ENCODE results near the gene CCDC57. TPM values are rescaled to one million over a fixed set of nuclear protein-coding genes. Genes with fewer than 3 reads are reported as not detected.

CCDC57 gene
- total and polyA plus RNA-seq, 2 of the 8 experiments (the other 6 are each of a cell fraction or from before 2014, with no cell fraction given), result 8.4 to 12.9 TPM

DNA sequence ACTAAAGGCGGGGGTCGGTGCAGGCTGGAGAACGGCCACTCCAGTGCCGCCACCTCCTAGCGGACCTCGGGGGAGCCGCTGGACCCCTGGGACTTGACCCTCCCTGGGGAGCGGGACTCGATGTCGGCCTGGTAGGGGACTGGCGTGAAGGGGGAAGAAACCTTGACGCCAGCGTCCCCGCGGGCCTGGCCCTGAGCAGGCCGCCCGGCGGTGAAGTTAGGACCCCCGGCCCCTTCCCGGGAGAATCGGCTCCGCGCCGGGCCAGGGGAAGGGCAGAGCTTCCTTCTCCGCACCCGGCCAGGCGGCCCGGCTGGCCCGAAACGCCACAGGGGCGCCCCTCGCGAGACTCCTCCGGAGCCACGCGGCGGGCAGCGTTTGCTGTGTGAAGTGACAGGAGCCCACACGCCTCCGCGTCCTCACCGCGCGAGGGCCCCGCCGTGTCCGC is 147.4 kb downstream of the CCDC57 start:
- ChIA-PET CTCF (ENCODE audit: partially characterized antibody) (interaction anchor here (0.7 to 4.3 kb wide), 7 partner anchors 10 to 137 kb away, joined by 3 to 21 read pairs (median 5); partner anchors contain the start of genes FASN and RAC3), POLR2A (ENCODE audit: partially characterized antibody) (interaction anchor here (0.9 to 16.2 kb wide), 16 partner anchors 10 to 139 kb away, joined by 3 to 161 read pairs (median 4); partner anchors contain the start of genes FASN, GPS1 and RFNG)
- 2% methylated on average over 36 of the region's 47 CpGs; no CpG with 5 or more reads in 1 of the 2 experiments for WGBS, 2 experiments (ENCODE audit: extremely low coverage in 1 of 2, insufficient coverage in 1 of 2, insufficient read length in 1 of 2, insufficient replicate concordance in 2 of 2, low coverage in 1 of 2, low lambda C conversion rate in 2 of 2, missing lambda C conversion rate in 1 of 2)
- no peak overlapping the region for H2BK20ac ChIP-seq (ENCODE audit: low read length)
- peaks cover 0 to 10% (median 5%) of the 10 kb centered on the region in 4 experiments; a peak in 5 of 7 replicates for H3K4me1 ChIP-seq (replicated peaks in 1 of 4; ENCODE audit: control insufficient read depth in 3 of 4, insufficient read depth in 4 of 4, low read length in 3 of 4)
- H2AK5ac ChIP-seq (ENCODE audit: low read depth, low read length), result no peak overlapping the region
- H4K5ac ChIP-seq (ENCODE audit: insufficient read length, low read depth, low read length), result no peak overlapping the region
- H3K4ac ChIP-seq (replicated peaks; ENCODE audit: insufficient read length, low read depth, low read length), result no peak overlapping the region
- no peaks in the 10 kb centered on the region for H3K79me2 ChIP-seq (ENCODE audit: control insufficient read depth in 1 of 2, insufficient read depth in 2 of 2, low read length in 2 of 2)
- DNase-seq (ENCODE audit: low read depth in 1 of 2, low spot score in 2 of 2) (no peak), FAIRE-seq (no peak)
- H3K9me3 ChIP-seq (ENCODE audit: insufficient read depth in 2 of 2, low read depth in 1 of 2, low read length in 1 of 2), result no peaks in the 10 kb centered on the region
- peak overlapping the region; percentile 93 for H4K8ac ChIP-seq (ENCODE audit: extremely low read depth, insufficient read depth, low read length)
- no peak overlapping the region for H2AFZ ChIP-seq (ENCODE audit: low read length)
- H2BK12ac ChIP-seq (ENCODE audit: low read depth, low read length), result no peak overlapping the region
- H3K18ac ChIP-seq (ENCODE audit: extremely low read depth, low read length), result no peak overlapping the region
- peaks cover 6 to 15% (median 14%) of the 10 kb centered on the region in 4 experiments; a peak in 5 of 8 replicates for H3K36me3 ChIP-seq (ENCODE audit: control insufficient read depth in 2 of 4, insufficient read depth in 4 of 4, low read length in 3 of 4)
- no peak overlapping the region for H3K27ac ChIP-seq (ENCODE audit: low read depth, low read length)
- H3K23me2 ChIP-seq (ENCODE audit: low read depth, low read length), result peaks cover 8% of the 10 kb centered on the region; the same call in 1 of the 2 replicates
- H2BK5ac ChIP-seq (ENCODE audit: low read depth, low read length), result no peak overlapping the region
- peaks cover 5% of the 10 kb centered on the region; the same call in 1 of the 2 replicates for H3K79me1 ChIP-seq (ENCODE audit: low read depth, low read length)
- no peak overlapping the region for H2BK120ac ChIP-seq (replicated peaks; ENCODE audit: low read depth, low read length)
- TF ChIP-seq RBBP5 (IDR thresholded peaks at IDR 0.05; ENCODE audit: borderline replicate concordance, low read depth, low read length) (no peak), POLR2AphosphoS5 (IDR thresholded peaks at IDR 0.05; ENCODE audit: low read depth, low read length) (no peak), ASH2L (IDR thresholded peaks at IDR 0.05; ENCODE audit: low read length) (peak; percentile 20)
- no peaks in the 10 kb centered on the region for H3K27me3 ChIP-seq (replicated peaks in 1 of 4; ENCODE audit: control insufficient read depth in 3 of 4, extremely low read depth in 1 of 4, insufficient read depth in 3 of 4, low read length in 3 of 4)
- H2BK15ac ChIP-seq (ENCODE audit: low read length), result no peak overlapping the region
- peak overlapping the region; percentile 37 to 79 for H3K4me2 ChIP-seq (ENCODE audit: insufficient read depth in 1 of 2, low read depth in 2 of 2, low read length in 2 of 2)
- H3K4me3 ChIP-seq (ENCODE audit: extremely low read depth in 1 of 4, insufficient read depth in 2 of 4, low read depth in 3 of 4, low read length in 4 of 4), result peak overlapping the region; percentile 53 to 93 (median 77)
- no peak overlapping the region for H3K23ac ChIP-seq (ENCODE audit: insufficient read length)
- no peak overlapping the region for H3K14ac ChIP-seq (ENCODE audit: insufficient read length)
- peaks cover 0 to 3% of the 10 kb centered on the region in 2 experiments for H4K20me1 ChIP-seq (replicated peaks in 1 of 2; ENCODE audit: control insufficient read depth in 1 of 2, insufficient read depth in 2 of 2, low read length in 2 of 2)
- peak overlapping the region in 3 of 4 experiments; percentile 54 to 93 (median 62); a peak in 6 of 7 replicates for H3K9ac ChIP-seq (replicated peaks in 1 of 4; ENCODE audit: extremely low read depth in 1 of 4, low read depth in 3 of 4, low read length in 3 of 4)
- H3K56ac ChIP-seq (replicated peaks; ENCODE audit: insufficient read length, low read depth, low read length), result peak overlapping the region; percentile 39
- H4K91ac ChIP-seq (replicated peaks; ENCODE audit: insufficient read length, low read length), result no peak overlapping the region
